Chondrocyte (in vitro differentiated cells): ENCODE measurements around the gene TRERF1. TPM values are rescaled to one million over a fixed set of nuclear protein-coding genes. Genes with fewer than 3 reads are reported as not detected.
A peak's percentile ranks its signal among the peaks of the same experiment; 100 is the strongest.

Source experiments
- DNase-seq: peaks from one replicate; pipeline ENCODE4 v3.0.0; 2021; ENCODE audit warnings: mixed read lengths, low spot score
- H3K27ac Mint-ChIP-seq: one replicate; pipeline ENCODE4 v1.8.0; 2021; ENCODE audit warnings: mild to moderate bottlenecking, moderate library complexity, mixed read lengths; ENCODE audit not compliant: unreplicated experiment
- H3K27me3 Mint-ChIP-seq: 2 replicates; pipeline ENCODE4 v1.8.0; 2021; ENCODE audit warnings: low read depth, mixed read lengths
- H3K36me3 Mint-ChIP-seq: 2 replicates; pipeline ENCODE4 v1.8.0; 2021; ENCODE audit warnings: low read depth, mixed read lengths
- H3K4me1 Mint-ChIP-seq: 2 replicates; pipeline ENCODE4 v1.8.0; 2021; ENCODE audit warnings: low read depth, mild to moderate bottlenecking, mixed read lengths
- H3K4me3 Mint-ChIP-seq: one replicate; pipeline ENCODE4 v1.8.0; 2021; ENCODE audit warnings: mild to moderate bottlenecking, moderate library complexity, mixed read lengths; ENCODE audit not compliant: unreplicated experiment
- H3K9me3 Mint-ChIP-seq: 2 replicates; pipeline ENCODE4 v1.8.0; 2021; ENCODE audit warnings: low read depth, mixed read lengths
- total RNA-seq: library from RNA; stranded (reverse); gene quantifications from 3 replicates; pipeline ENCODE4 v1.2.1, GENCODE V29; 2021
- TF ChIP-seq, protein P1 (sequence below): fragments of 200-600 bp; sonication (generic); IDR thresholded peaks from 2 replicates; pipeline ENCODE4 v1.5.0; 2021; ENCODE audit warnings: antibody characterized with exemption, mild to moderate bottlenecking, moderate library complexity

Gene TRERF1
- total RNA-seq, 1 donor from 2014 or later: 1.8 TPM

DNA sequence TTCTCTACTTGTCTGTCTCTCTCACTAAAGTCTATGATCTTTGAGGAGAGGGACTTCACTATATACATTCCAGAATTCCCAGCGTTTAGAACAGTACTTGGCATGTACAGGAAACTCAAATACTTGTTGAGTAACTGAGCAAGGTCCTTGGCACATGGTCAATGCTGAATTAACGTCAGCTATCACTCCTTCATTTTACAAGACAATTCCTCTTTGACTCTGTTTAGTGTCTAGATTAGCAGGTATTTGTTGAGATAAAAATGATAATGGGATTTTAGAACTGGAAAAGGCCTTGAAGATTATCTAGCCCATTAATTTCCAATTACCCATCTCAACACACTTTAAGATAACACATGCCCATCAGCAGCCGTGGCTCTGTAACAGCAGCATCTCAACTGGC is 250.3 kb downstream of the TRERF1 start:
- Mint-ChIP-seq H3K36me3 (peaks cover 2% of the 10 kb centered on the region), H3K4me3 (no peak overlapping the region), H3K27me3 (no peaks in the 10 kb centered on the region), H3K27ac (peak overlapping the region; percentile 91), H3K9me3 (peaks cover 8% of the 10 kb centered on the region), H3K4me1 (peaks cover 38% of the 10 kb centered on the region)
- TF ChIP-seq, protein P1, sequence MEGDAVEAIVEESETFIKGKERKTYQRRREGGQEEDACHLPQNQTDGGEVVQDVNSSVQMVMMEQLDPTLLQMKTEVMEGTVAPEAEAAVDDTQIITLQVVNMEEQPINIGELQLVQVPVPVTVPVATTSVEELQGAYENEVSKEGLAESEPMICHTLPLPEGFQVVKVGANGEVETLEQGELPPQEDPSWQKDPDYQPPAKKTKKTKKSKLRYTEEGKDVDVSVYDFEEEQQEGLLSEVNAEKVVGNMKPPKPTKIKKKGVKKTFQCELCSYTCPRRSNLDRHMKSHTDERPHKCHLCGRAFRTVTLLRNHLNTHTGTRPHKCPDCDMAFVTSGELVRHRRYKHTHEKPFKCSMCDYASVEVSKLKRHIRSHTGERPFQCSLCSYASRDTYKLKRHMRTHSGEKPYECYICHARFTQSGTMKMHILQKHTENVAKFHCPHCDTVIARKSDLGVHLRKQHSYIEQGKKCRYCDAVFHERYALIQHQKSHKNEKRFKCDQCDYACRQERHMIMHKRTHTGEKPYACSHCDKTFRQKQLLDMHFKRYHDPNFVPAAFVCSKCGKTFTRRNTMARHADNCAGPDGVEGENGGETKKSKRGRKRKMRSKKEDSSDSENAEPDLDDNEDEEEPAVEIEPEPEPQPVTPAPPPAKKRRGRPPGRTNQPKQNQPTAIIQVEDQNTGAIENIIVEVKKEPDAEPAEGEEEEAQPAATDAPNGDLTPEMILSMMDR: no peak
- DNase-seq: no peak

DNA sequence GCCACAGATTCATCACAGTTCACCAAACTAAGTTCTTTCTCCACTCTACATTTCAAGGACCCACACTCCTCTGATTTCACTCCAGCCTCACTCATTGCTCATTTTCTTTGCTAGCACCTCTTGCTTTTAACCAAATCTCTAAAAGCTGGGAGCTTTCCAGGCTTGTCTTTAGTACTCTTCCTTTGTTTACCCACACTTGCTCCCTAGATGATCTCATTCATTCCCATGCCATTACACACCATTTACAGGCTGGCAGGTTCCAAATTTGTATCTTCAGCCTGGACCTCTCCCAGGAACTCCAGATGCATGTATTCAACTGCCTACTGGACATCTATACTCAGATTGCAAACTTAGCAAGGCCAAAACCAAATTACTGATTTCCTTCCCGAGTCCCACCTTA is 251.7 kb downstream of the TRERF1 start:
- peaks cover 38% of the 10 kb centered on the region for H3K4me1 Mint-ChIP-seq

DNA sequence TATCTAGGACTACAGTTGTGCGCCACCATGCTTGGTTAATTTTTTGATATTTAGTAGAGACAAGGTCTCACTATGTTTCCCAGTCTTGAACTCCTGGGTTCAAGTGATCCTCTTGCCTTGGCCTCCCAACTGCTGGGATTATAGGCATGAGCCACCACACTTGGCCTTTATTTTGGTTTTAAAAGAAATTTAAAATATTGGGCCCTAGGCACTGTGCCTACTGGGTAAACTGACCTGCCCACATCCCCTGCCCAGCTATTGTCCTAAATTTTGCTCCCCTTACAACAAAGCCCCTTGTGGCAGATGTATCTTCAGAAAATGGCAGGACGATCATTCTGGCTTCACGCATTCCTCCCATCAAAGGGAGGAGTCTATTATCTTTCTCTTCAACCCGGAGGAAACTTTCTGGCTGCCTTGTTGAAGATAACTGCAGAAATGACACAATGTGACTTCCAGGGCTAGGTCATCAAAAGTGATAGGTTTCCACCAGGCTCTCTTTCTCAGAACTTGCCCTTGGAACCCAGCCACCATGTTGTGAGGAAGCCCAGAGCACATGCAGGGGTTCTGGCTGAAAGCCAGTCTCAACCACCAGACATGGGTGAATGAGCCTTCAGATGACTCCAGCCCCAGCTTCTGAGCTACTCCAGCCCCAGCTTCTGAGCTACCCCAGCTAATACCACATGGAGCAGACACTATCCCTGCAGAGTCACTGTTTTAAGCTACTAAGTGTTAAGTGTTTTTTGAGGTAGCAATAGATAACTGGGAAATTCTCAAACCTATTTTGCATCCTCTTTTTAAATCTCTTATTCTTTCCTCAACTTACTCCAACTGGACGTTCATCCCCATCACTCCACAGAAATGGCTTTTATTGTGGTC is 252.4 kb downstream of the TRERF1 start:
- no peak for DNase-seq
- H3K27ac Mint-ChIP-seq: peak overlapping the region; percentile 91
- TF ChIP-seq, protein P1: no peak
- no peak overlapping the region for H3K4me3 Mint-ChIP-seq
- no peaks in the 10 kb centered on the region for H3K27me3 Mint-ChIP-seq
- peaks cover 8% of the 10 kb centered on the region for H3K9me3 Mint-ChIP-seq
- no peaks in the 10 kb centered on the region for H3K36me3 Mint-ChIP-seq
- peaks cover 33% of the 10 kb centered on the region for H3K4me1 Mint-ChIP-seq

More for the DNA sequence above, 251.7 kb downstream of the TRERF1 start:
- Mint-ChIP-seq H3K9me3 (peaks cover 8% of the 10 kb centered on the region), H3K27ac (peak overlapping the region; percentile 91), H3K27me3 (no peaks in the 10 kb centered on the region), H3K36me3 (no peaks in the 10 kb centered on the region), H3K4me3 (no peak overlapping the region)
- no peak for DNase-seq
- TF ChIP-seq, protein P1: no peak

DNA sequence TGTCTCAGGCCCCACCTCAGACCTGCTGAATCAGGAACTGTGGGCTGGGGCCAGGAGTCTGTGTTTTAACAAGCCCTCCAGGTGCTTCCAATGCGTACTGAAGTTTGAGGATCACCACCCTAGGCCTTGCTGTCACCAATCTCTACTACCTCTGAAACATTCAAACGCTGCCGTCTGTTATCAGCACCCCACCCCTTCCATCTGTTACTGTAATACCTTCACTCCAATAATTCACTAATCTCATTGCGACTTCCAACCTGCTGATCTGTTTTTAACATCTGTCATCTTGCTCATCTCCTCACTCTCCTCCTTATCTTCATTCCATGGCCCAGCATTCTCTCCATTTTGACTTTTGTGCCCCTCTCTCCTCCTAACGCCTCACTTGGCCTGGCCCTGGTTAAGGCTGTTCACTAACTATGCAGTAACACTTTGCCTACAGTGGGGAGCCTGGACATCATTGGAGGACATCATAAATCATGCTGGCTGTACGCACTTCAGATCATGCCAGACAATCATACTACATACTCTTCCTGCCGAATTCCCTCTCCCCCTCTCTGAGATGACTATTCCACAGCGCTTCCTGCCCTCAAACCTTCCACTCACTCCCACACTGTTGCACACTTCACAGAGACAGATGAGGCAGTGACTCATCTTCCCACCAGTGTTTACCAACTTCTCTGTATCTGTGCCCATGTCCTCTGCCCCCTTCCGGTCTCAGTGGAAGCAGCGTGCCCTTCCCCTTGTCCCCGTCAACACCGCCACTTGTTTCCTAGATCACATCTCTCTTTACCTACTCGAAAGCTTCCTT is 254.0 kb downstream of the TRERF1 start:
- H3K4me1 Mint-ChIP-seq: peaks cover 45% of the 10 kb centered on the region
- H3K27ac Mint-ChIP-seq: no peak overlapping the region
- H3K36me3 Mint-ChIP-seq: peaks cover 2% of the 10 kb centered on the region
- no peak for DNase-seq
- no peak overlapping the region for H3K4me3 Mint-ChIP-seq
- H3K9me3 Mint-ChIP-seq: peaks cover 8% of the 10 kb centered on the region
- no peaks in the 10 kb centered on the region for H3K27me3 Mint-ChIP-seq
- TF ChIP-seq, protein P1: no peak

DNA sequence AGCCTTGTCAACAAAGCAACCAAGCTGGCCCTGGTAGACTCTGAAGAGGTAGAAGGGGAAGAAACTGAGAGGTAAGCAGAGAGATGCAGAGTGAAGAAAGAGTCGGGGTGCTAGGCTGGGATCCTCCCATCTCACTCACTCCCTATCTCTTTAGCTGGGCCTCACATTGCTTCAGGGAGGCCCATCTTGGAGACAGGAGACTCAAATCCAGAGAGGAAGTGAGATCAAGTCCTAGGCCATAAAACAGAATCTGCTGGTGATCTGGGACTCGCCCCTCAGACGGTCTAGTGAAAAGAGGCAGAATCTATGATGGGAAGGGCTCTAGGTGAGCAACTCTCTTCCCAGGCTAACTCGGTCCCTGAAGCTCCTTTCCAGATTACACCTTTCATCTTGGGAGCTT is 256.3 kb downstream of the TRERF1 start:
- TF ChIP-seq, protein P1: no peak
- Mint-ChIP-seq H3K9me3 (peaks cover 8% of the 10 kb centered on the region), H3K36me3 (peaks cover 2% of the 10 kb centered on the region), H3K4me3 (no peak overlapping the region), H3K27me3 (no peaks in the 10 kb centered on the region), H3K27ac (no peak overlapping the region), H3K4me1 (peaks cover 38% of the 10 kb centered on the region)
- no peak for DNase-seq
